BE2C (cell line): ENCODE measurements around the gene GDF2.

Source experiments
- DNase-seq: peaks from one replicate; pipeline ENCODE4 v3.0.0-alpha.2; 2020
- H3K27me3 ChIP-seq: fragments of 250-450 bp; sonication (Bioruptor Pico); 2 replicates; pipeline ENCODE4 v1.5.1; 2020; ENCODE audit warnings: mild to moderate bottlenecking
- H3K36me3 ChIP-seq: fragments of 250-450 bp; sonication (Bioruptor Pico); 2 replicates; pipeline ENCODE4 v1.5.1; 2020; ENCODE audit warnings: mild to moderate bottlenecking
- H3K4me1 ChIP-seq: fragments of 250-450 bp; sonication (Bioruptor Pico); 2 replicates; pipeline ENCODE4 v1.5.1; 2020
- H3K4me3 ChIP-seq: 2 replicates; pipeline ENCODE4 v1.5.1; 2011; ENCODE audit warnings: low read depth, low read length
- H3K9me3 ChIP-seq: fragments of 250-450 bp; sonication (Bioruptor Pico); 2 replicates; pipeline ENCODE4 v1.5.1; 2020
- CTCF ChIP-seq: IDR thresholded peaks from 2 replicates; pipeline ENCODE4 v1.5.1; 2012; ENCODE audit warnings: mild to moderate bottlenecking, low read depth, low read length

The GDF2 gene

GRCh38 chr10:47323636-47324296, 1.5 kb downstream of the GDF2 start:
- Histone ChIP-seq H3K4me1 (peaks cover 7% of the 10 kb centered on the region), H3K9me3 (no peaks in the 10 kb centered on the region), H3K36me3 (no peaks in the 10 kb centered on the region), H3K4me3 (no peak overlapping the region), H3K27me3 (no peaks in the 10 kb centered on the region)
- TF ChIP-seq CTCF = no peak
- no peak for DNase-seq

GRCh38 chr10:47325303-47326291, 3.3 kb downstream of the GDF2 start:
- H3K27me3 ChIP-seq = no peaks in the 10 kb centered on the region
- no peaks in the 10 kb centered on the region for H3K9me3 ChIP-seq
- TF ChIP-seq CTCF = no peak
- peaks cover 7% of the 10 kb centered on the region for H3K4me1 ChIP-seq
- DNase-seq = no peak
- no peaks in the 10 kb centered on the region for H3K36me3 ChIP-seq
- H3K4me3 ChIP-seq = no peak overlapping the region

- H3K27me3 ChIP-seq = no peaks in the 10 kb centered on the region
- H3K9me3 ChIP-seq = no peaks in the 10 kb centered on the region
- H3K36me3 ChIP-seq = no peaks in the 10 kb centered on the region
- peaks cover 7% of the 10 kb centered on the region for H3K4me1 ChIP-seq
- no peak for DNase-seq
- TF ChIP-seq CTCF = no peak
- no peak overlapping the region for H3K4me3 ChIP-seq
Measured at GRCh38 chr10:47326306-47326926, 4.2 kb downstream of the GDF2 start.

- DNase-seq = peak; percentile 62
- Histone ChIP-seq H3K27me3 (no peaks in the 10 kb centered on the region), H3K36me3 (no peaks in the 10 kb centered on the region), H3K4me1 (peaks cover 7% of the 10 kb centered on the region), H3K9me3 (no peaks in the 10 kb centered on the region), H3K4me3 (no peak overlapping the region)
- TF ChIP-seq CTCF = no peak
Measured at GRCh38 chr10:47326927-47327330, 4.7 kb downstream of the GDF2 start.

GRCh38 chr10:47329855-47330254, 7.6 kb downstream of the GDF2 start:
- DNase-seq = no peak
- no peaks in the 10 kb centered on the region for H3K36me3 ChIP-seq
- H3K4me3 ChIP-seq = no peak overlapping the region
- H3K4me1 ChIP-seq = peaks cover 7% of the 10 kb centered on the region
- no peak for TF ChIP-seq CTCF
- H3K9me3 ChIP-seq = no peaks in the 10 kb centered on the region
- no peaks in the 10 kb centered on the region for H3K27me3 ChIP-seq

GRCh38 chr10:47330366-47330765, 8.1 kb downstream of the GDF2 start:
- no peaks in the 10 kb centered on the region for H3K36me3 ChIP-seq
- no peak for TF ChIP-seq CTCF
- H3K4me1 ChIP-seq = peaks cover 7% of the 10 kb centered on the region
- no peak for DNase-seq
- no peaks in the 10 kb centered on the region for H3K27me3 ChIP-seq
- H3K9me3 ChIP-seq = no peaks in the 10 kb centered on the region
- H3K4me3 ChIP-seq = no peak overlapping the region
